Measurements from ENCODE around the gene RILPL1. TPM values are rescaled to one million over a fixed set of nuclear protein-coding genes. Genes with fewer than 3 reads are reported as not detected.

Gene RILPL1
- total RNA-seq, 1 donor from 2014 or later = 21.2 TPM

DNA sequence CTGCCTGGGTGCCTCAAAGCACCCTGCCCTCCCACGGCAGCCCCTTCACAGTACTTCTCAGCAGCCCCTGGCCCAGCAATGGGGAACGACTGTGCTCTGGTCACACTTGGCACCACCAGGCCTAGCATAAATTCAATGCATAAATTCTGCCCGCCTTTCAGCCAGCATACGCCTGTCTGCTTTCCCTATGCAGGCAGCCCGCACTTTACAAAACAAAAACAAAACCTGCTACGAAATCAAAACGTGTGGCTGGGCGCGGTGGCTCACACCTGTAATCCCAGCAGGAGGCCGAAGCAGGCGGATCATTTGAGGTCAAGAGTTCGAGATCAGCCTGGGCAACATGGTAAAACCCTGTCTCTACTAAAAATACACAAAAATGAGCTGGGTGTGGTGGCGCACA lies 42.0 kb downstream of the RILPL1 start:
- TF ChIP-seq CTCF (conservative IDR thresholded peaks at IDR 0.05; ENCODE audit: low read depth, low read length) = no peak
- no peak for DNase-seq (ENCODE audit: low read depth)
- no peak overlapping the region for H3K4me3 ChIP-seq (ENCODE audit: low read depth, low read length)

DNA sequence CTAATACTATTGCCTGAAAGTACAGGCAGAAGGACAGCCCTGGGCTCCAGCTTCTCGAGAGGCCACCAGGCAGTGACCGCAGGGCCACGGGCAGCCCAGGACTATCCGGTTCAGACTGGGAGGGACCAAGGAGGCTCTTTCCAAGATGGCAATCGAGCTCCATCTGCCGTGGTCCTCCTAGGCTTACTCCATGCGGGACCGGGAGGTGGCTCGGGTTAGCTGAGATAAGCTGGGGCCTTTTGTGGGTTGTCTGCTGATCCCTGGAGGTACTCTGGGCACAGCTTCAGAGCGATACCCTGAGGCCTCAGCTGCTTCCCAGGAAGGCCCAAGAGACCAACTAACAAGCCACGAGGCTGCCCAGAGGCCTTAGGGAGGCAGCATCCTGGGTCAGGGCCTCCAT lies 42.5 kb downstream of the RILPL1 start:
- H3K4me3 ChIP-seq (ENCODE audit: low read depth, low read length) = no peak overlapping the region

GRCh38 chr12:123490089-123490488 lies 43.4 kb downstream of the RILPL1 start:
- DNase-seq (ENCODE audit: low read depth) = no peak
- TF ChIP-seq CTCF (conservative IDR thresholded peaks at IDR 0.05; ENCODE audit: low read depth, low read length) = no peak
- H3K4me3 ChIP-seq (ENCODE audit: low read depth, low read length) = no peak overlapping the region

More for the DNA sequence above, 42.5 kb downstream of the RILPL1 start:
- no peak for TF ChIP-seq CTCF (conservative IDR thresholded peaks at IDR 0.05; ENCODE audit: low read depth, low read length)
- DNase-seq (ENCODE audit: low read depth) = no peak

DNA sequence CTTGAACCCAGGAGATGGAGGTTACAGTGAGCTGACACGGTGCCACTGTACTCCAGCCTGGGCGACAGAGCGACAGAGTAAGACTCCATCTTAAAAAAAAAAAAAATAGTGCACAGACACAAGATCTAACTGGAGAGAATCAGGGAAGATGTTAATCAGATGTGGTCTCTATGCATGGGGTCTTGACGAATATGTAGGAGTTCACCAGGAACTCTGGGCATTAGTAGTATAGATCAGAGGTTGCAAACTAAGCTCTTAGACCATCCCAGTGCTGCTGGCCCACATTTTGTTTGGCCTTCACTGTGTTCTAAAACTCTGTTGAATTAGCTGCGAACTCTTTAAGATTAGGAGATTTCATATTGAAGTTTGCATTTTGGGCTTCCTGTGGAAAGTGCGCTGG lies 43.9 kb downstream of the RILPL1 start:
- no peak overlapping the region for H3K4me3 ChIP-seq (ENCODE audit: low read depth, low read length)
- DNase-seq (ENCODE audit: low read depth) = no peak
- TF ChIP-seq CTCF (conservative IDR thresholded peaks at IDR 0.05; ENCODE audit: low read depth, low read length) = no peak

DNA sequence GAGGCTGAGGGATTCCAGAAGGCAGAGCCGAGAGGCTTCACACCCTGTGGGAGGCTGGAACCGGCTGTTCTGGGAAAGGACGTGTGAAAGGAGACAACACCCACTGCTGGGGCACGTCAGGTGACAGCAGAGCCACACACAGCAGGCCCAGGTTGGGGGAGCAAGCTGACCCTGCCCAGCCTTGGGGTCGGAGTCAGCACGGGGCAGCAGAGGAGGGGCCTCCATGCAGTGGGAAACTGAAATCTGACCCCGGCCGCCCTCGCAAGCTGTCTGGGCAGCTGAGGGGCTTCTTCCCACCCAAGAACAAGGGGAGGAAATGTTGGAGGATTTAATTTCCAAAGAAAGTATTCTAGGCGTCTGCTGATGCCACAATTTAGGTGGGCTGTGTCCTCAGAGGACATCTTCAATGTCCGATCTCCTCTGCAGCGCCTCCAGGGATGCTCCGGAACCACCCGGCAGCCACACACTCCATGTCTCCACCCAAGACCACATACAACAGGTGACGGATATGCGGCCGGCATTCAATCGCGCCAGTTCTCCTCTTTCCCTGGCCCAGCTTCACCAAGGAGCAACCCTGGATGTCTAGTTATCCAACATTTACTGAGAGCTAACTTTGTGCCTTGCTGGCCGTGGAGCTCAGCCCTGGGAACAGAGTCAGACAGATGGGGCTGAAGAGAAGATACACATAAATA lies 44.8 kb downstream of the RILPL1 start:
- no peak for DNase-seq (ENCODE audit: low read depth)
- no peak overlapping the region for H3K4me3 ChIP-seq (ENCODE audit: low read depth, low read length)
- no peak for TF ChIP-seq CTCF (conservative IDR thresholded peaks at IDR 0.05; ENCODE audit: low read depth, low read length)

DNA sequence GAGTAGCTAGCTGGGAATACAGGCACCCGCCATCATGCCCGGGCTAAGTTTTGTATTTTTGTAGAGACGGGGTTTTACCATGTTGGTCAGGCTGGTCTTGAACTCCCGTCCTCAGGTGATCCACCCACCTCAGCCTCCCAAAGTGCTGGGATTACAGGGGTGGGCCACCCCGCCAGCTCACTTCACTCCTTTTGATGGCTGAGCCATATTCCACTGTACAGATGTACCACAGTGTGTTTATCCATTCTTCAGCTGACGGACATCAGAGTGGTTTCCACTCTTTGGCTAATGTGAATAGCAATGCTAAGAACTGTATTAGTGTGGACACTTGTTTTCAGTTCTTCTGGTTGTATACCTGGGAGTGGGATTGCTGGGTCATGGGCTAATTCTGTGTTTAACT lies 46.1 kb downstream of the RILPL1 start:
- DNase-seq (ENCODE audit: low read depth) = no peak
- H3K4me3 ChIP-seq (ENCODE audit: low read depth, low read length) = no peak overlapping the region
- TF ChIP-seq CTCF (conservative IDR thresholded peaks at IDR 0.05; ENCODE audit: low read depth, low read length) = no peak

GRCh38 chr12:123485756-123486155 lies 47.8 kb downstream of the RILPL1 start:
- no peak for TF ChIP-seq CTCF (conservative IDR thresholded peaks at IDR 0.05; ENCODE audit: low read depth, low read length)
- H3K4me3 ChIP-seq (ENCODE audit: low read depth, low read length) = no peak overlapping the region
- no peak for DNase-seq (ENCODE audit: low read depth)
